HG02840 (cell line): ENCODE measurements around the gene TNNT1.
"Not testable (repeated sequence)": the region's sequence is repeated elsewhere in the genome, so short reads cannot be mapped to it uniquely, and the experiment has no call there.

Experiments used
- ATAC-seq: cut with Tn5 transposase; IDR thresholded peaks from one replicate; pipeline ENCODE4 v1.9.1; 2021; ENCODE audit warnings: mild to moderate bottlenecking, moderate library complexity, moderate number of reproducible peaks; ENCODE audit not compliant: unreplicated experiment, low FRiP score

Gene TNNT1

GRCh38 chr19:55112777-55113569 lies 36.0 kb downstream of the TNNT1 start:
- no peak for ATAC-seq

GRCh38 chr19:55112246-55112776 lies 36.7 kb downstream of the TNNT1 start:
- no peak for ATAC-seq

- ATAC-seq, result no peak
Observed at GRCh38 chr19:55111238-55111831, 37.7 kb downstream of the TNNT1 start.

- no peak for ATAC-seq
Observed at GRCh38 chr19:55109527-55110291, 39.3 kb downstream of the TNNT1 start.

- not testable (repeated sequence) for ATAC-seq
Observed at GRCh38 chr19:55107252-55107651, 41.8 kb downstream of the TNNT1 start.

GRCh38 chr19:55106591-55106990 lies 42.4 kb downstream of the TNNT1 start:
- ATAC-seq, result no peak

GRCh38 chr19:55105237-55105636 lies 43.8 kb downstream of the TNNT1 start:
- ATAC-seq, result no peak

- no peak for ATAC-seq
Observed at GRCh38 chr19:55103190-55103589, 45.8 kb downstream of the TNNT1 start.

- no peak for ATAC-seq
Observed at GRCh38 chr19:55101261-55101660, 47.7 kb downstream of the TNNT1 start.

- ATAC-seq, result no peak
Observed at GRCh38 chr19:55099557-55100506, 49.2 kb downstream of the TNNT1 start.

- no peak for ATAC-seq
Observed at GRCh38 chr19:55098716-55099556, 50.1 kb downstream of the TNNT1 start.

- ATAC-seq, result no peak
Observed at GRCh38 chr19:55097864-55098715, 50.9 kb downstream of the TNNT1 start.

GRCh38 chr19:55096061-55096701 lies 52.8 kb downstream of the TNNT1 start:
- ATAC-seq, result no peak

- no peak for ATAC-seq
Observed at GRCh38 chr19:55095260-55096060, 53.5 kb downstream of the TNNT1 start.

GRCh38 chr19:55094456-55095259 lies 54.3 kb downstream of the TNNT1 start:
- ATAC-seq, result no peak
